Subcutaneous abdominal adipose tissue (tissue), 5 donors: ENCODE measurements around the gene UXS1.
"Not testable (repeated sequence)": the region's sequence is repeated elsewhere in the genome, so short reads cannot be mapped to it uniquely, and the experiment has no call there.

ENCODE experiments used
- H3K27ac ChIP-seq: one replicate; pipeline ENCODE4 v1.7.0; 2013; ENCODE audit warnings: low read depth, mild to moderate bottlenecking, inconsistent platforms, low read length, moderate library complexity
- H3K27me3 ChIP-seq, 5 donors: one replicate each; pipeline ENCODE4 v1.7.0; 2013; ENCODE audit warnings: low read length in 5 of 5, inconsistent platforms in 1 of 5; ENCODE audit not compliant: control insufficient read depth in 5 of 5, insufficient read depth in 4 of 5
- H3K36me3 ChIP-seq, 5 donors: one replicate each; pipeline ENCODE4 v1.7.0; 2013; ENCODE audit warnings: low read length in 5 of 5; ENCODE audit not compliant: control insufficient read depth in 5 of 5, insufficient read depth in 5 of 5
- H3K4me1 ChIP-seq, 5 donors: one replicate each; pipeline ENCODE4 v1.7.0; 2013; ENCODE audit warnings: low read length in 5 of 5, mild to moderate bottlenecking in 3 of 5, moderate library complexity in 1 of 5; ENCODE audit not compliant: control insufficient read depth in 5 of 5, insufficient read depth in 5 of 5
- H3K4me3 ChIP-seq, 5 donors: one replicate each; pipeline ENCODE4 v1.7.0; 2013; ENCODE audit warnings: low read length in 5 of 5, low read depth in 1 of 5
- H3K9ac ChIP-seq, 5 donors: one replicate each; pipeline ENCODE4 v1.7.0; 2013; ENCODE audit warnings: low read length in 5 of 5, mild to moderate bottlenecking in 4 of 5, moderate library complexity in 3 of 5
- H3K9me3 ChIP-seq, 5 donors: one replicate each; pipeline ENCODE4 v1.7.0; 2013; ENCODE audit warnings: low read length in 5 of 5; ENCODE audit not compliant: control insufficient read depth in 5 of 5
- donor health status: healthy.
- donor health status: healthy.
- donor health status: healthy.
- donor health status: healthy.
- donor health status: healthy.

Gene UXS1

DNA sequence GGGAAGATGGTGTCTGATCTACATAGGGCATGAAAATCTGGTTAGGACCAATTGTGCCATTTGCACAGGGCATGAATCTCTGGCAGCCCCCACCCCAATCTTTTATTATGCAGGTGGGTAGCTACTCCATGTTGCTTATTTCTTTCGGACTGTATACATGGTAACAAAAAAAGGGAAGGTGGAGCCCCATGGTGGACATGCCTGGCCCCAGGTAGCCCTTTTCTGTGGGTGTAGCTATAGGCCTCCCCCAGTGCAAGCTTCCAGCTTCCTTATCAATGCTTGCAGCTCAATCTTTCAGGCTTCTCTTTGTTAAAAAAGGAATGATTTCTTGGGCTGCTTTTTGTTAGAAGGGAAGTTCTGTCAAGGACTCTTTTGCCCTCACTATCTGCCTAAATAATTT lies 14.3 kb upstream of the UXS1 start:
- Histone ChIP-seq H3K4me3 (no peak overlapping the region), H3K9me3 (no peaks in the 10 kb centered on the region)

DNA sequence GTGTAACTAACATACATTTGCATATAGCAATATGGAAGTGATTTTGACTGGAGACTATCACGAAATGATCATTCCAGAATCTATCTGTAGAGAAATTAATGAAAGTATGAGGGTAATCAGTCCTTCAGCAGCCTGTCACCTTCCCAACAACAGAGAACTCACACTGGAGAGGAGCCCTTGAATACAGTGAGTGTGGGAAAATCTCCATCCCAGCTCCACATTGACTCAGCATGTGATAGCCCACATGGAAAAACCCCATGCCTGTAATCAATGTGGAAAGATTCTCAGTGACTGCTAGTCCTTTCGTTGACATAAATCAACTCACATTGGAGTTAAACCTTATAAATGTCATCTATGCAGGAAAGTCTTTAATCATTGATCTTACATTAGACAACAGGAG lies 13.1 kb upstream of the UXS1 start:
- Histone ChIP-seq H3K27ac (no peak overlapping the region), H3K4me3 (no peak overlapping the region), H3K4me1 (no peaks in the 10 kb centered on the region), H3K9ac (no peak overlapping the region), H3K9me3 (no peaks in the 10 kb centered on the region), H3K36me3 (no peaks in the 10 kb centered on the region), H3K27me3 (no peaks in the 10 kb centered on the region)

More for the DNA sequence above, 14.3 kb upstream of the UXS1 start:
- Histone ChIP-seq H3K36me3 (no peaks in the 10 kb centered on the region), H3K27me3 (no peaks in the 10 kb centered on the region), H3K4me1 (no peaks in the 10 kb centered on the region), H3K27ac (no peak overlapping the region), H3K9ac (no peak overlapping the region)

DNA sequence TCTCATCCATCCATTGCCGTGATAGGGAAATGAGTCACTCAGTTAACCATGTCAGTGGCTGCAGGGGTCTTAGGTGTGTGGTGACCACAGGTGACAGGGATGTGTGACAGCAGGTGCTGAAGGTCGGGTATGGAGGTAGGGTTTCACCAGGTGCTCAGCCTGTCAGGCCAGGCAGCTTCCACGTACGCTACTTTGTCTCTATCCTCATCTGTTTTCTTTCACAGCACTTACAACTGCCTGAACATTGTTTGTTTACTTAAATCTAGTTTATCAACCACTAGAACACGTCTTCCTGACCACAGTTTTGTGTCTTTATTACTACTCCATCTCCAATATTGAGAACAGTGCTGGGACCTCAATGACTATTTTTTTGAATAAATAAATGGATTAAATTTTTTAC lies 11.4 kb upstream of the UXS1 start:
- H3K4me1 ChIP-seq: no peaks in the 10 kb centered on the region
- H3K27me3 ChIP-seq: no peaks in the 10 kb centered on the region
- no peaks in the 10 kb centered on the region for H3K9me3 ChIP-seq
- no peak overlapping the region for H3K4me3 ChIP-seq
- no peak overlapping the region for H3K9ac ChIP-seq
- no peaks in the 10 kb centered on the region for H3K36me3 ChIP-seq
- no peak overlapping the region for H3K27ac ChIP-seq

DNA sequence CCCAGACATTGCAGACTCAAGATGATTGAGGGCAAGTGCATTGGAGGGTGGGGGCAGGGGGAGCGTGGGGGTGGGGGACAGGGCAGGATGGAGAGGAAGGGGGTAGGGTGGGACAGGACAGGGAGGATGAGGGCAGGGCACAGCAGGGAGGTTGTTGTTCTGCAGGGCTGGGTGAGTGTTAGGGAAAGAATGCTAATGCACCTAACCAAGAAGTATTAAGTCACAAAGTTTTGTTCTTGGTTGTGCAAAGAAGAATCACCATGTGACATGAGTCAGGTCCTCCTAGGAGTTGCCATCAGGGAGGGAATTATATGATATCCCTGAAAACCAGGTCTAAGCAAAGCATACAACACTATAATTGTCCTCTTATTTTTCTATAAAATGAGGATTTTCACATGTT lies 10.4 kb upstream of the UXS1 start:
- not testable (repeated sequence) for H3K27ac ChIP-seq, H3K27me3 ChIP-seq, H3K9ac ChIP-seq, H3K4me1 ChIP-seq, H3K4me3 ChIP-seq, H3K9me3 ChIP-seq, H3K36me3 ChIP-seq

DNA sequence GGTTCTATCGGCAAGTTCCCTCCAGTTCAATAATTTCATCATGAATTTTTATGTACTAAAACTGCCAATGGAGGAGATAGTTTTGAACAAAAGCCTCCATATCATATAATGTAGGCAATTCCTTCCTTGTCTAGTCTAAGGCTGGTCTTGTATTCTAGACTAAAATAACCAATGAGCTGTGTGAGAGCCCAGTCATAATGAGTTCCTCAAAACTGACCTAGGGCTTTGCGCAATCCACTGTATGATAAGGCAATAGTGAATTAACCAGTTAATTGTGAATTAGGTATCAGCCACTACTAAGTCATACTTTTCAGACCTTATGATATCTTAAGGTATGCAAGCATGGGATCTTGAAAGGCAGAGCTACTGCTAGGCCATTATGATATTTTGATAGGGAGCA lies 7.6 kb upstream of the UXS1 start:
- no peak overlapping the region for H3K4me3 ChIP-seq
- no peaks in the 10 kb centered on the region for H3K27me3 ChIP-seq
- H3K36me3 ChIP-seq: no peaks in the 10 kb centered on the region
- no peaks in the 10 kb centered on the region for H3K9me3 ChIP-seq
- H3K27ac ChIP-seq: no peak overlapping the region
- H3K4me1 ChIP-seq: peaks cover 0 to 10% (median 9%) of the 10 kb centered on the region in 5 donors
- H3K9ac ChIP-seq: no peak overlapping the region

DNA sequence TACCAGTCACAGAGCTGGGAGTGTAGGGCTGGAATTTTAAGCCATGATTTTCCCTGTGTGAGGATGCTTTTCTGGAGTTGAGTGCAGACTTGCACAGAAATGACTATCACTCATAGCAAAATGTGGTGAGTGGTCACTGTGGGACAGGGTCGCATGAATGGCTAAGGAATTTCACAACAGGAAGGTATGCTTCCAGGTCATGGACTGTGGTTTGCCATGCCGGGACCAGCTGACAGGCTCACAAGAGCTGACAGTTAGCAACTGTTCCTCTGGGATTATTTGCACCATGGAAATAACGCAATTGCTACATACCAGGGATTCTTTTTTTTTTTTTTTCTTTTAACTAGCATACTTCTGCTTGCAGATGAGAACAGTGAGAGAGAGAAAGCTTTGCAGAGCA lies 3.8 kb upstream of the UXS1 start:
- no peaks in the 10 kb centered on the region for H3K27me3 ChIP-seq
- no peak overlapping the region for H3K4me3 ChIP-seq
- no peaks in the 10 kb centered on the region for H3K9me3 ChIP-seq
- H3K27ac ChIP-seq: no peak overlapping the region
- peaks cover 2 to 36% (median 24%) of the 10 kb centered on the region in 5 donors for H3K4me1 ChIP-seq
- no peak overlapping the region for H3K9ac ChIP-seq
- no peaks in the 10 kb centered on the region for H3K36me3 ChIP-seq

DNA sequence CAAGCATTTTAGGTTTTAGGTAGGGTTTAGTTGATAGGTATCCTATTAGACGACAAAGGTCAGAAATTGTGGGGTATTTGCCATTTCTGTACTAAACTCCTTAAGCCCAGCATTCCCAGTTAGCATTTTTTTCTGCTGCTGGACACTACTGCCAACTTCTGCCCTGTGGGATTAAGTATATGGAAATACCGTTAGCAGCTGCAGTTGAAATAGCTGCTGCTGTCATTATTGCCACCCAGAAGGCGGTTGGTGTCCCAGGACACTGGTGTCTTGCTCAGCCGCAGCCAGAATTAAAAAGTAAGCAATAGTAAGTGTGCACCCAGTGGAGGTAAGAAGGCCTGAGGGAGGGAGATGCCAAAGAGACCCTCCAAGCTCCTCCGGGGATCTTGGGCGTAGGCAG lies 1.9 kb upstream of the UXS1 start:
- Histone ChIP-seq H3K9me3 (no peaks in the 10 kb centered on the region), H3K27me3 (no peaks in the 10 kb centered on the region), H3K4me1 (peaks cover 4 to 39% (median 28%) of the 10 kb centered on the region in 5 donors), H3K4me3 (no peak overlapping the region), H3K36me3 (no peaks in the 10 kb centered on the region), H3K9ac (no peak overlapping the region), H3K27ac (no peak overlapping the region)

DNA sequence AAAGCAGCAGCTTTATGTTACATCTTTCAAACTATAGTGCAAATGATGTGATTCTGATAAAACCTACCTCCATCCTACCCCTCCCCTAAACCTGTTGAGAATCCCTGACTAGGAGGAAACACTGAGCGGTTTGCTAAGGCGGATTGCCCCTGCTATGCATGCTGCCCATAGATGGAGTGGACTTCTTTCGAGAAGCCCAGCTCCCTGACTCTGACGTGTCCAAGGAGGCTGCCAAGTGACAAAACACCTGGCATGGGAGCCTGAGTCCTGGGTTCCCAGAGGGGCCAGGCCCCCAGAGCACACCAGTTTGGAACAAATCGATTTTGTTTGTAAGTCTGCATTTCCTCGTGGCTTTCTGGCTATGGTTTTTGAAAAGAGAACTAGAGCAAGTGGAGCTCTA lies 1.4 kb upstream of the UXS1 start:
- Histone ChIP-seq H3K9ac (no peak overlapping the region), H3K4me3 (no peak overlapping the region), H3K36me3 (no peaks in the 10 kb centered on the region), H3K27ac (no peak overlapping the region), H3K9me3 (no peaks in the 10 kb centered on the region), H3K4me1 (peaks cover 4 to 39% (median 28%) of the 10 kb centered on the region in 5 donors), H3K27me3 (no peaks in the 10 kb centered on the region)

DNA sequence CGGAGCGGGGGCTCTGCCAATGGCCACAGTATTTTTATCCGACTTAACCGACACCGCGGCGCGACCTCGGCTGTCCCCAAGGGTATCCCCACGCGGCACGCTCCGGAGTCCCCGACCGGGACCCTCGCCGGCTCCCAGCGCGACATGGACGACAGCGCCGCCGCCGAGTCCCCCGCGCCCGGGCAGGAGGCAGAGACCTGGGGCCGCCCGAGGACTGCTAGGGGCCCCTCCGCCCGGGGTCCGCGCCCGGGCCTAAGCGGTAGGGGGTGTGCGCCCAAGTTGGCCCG lies 468 bp downstream of the UXS1 start:
- peaks cover 4 to 39% (median 28%) of the 10 kb centered on the region in 5 donors for H3K4me1 ChIP-seq

DNA sequence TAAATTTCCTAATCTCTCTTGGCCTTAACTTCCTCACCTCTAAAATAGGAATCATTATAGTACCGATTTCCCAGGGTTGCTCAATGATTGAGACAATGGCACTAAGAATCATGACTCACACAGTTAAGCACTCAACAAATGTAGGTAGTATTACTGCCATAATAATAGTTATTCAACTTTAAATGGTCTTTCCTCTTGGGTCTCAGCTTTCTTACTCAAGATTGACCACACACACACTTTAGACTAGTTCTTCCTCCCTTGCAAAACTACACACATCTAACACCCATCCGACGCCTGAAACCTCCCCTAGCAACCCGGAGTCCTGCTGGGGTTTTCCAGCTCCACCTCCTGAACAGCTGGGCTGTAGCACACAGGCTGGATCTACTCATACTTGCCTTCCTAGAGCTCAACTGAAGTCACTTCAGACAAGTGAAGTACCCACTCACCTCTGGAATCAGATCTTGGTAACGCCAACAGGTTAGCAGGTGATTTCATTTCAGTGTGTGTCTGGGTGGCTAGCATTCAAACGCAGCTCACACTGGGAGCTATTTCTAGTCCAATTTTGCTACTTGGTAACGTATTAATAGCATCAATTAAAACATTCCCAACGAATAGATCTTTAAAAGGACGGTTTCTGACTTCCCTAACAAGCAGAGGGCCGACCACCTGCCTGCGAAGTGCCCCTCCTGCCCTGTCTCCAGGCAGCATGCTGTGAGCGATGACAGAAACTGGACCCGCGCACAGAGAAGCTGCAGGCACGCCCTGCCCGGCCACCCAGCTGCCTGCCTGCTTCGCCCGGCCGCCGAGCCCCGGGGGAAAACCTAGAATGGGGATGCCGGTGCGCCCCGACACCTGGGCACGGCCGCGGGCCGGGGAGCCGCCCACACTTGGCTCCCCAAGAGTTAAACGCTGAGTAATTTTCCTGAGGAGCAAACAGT lies 1.1 kb downstream of the UXS1 start:
- peaks cover 4 to 36% (median 27%) of the 10 kb centered on the region in 5 donors for H3K4me1 ChIP-seq
- no peaks in the 10 kb centered on the region for H3K36me3 ChIP-seq
- no peaks in the 10 kb centered on the region for H3K27me3 ChIP-seq
- peak overlapping the region in 4 of 5 donors; percentile 64 to 82 (median 69) for H3K9ac ChIP-seq
- peak overlapping the region; percentile 19 for H3K27ac ChIP-seq
- peak overlapping the region; percentile 56 to 81 (median 70) for H3K4me3 ChIP-seq
- H3K9me3 ChIP-seq: no peaks in the 10 kb centered on the region

More for the DNA sequence above, 468 bp downstream of the UXS1 start:
- no peaks in the 10 kb centered on the region for H3K36me3 ChIP-seq
- H3K4me3 ChIP-seq: peak overlapping the region in 4 of 5 donors; percentile 68 to 81 (median 72)
- peak overlapping the region in 4 of 5 donors; percentile 64 to 82 (median 69) for H3K9ac ChIP-seq
- H3K27me3 ChIP-seq: no peaks in the 10 kb centered on the region
- H3K27ac ChIP-seq: peak overlapping the region; percentile 19
- no peaks in the 10 kb centered on the region for H3K9me3 ChIP-seq
